Measurements from ENCODE around the gene STX5. TPM values are rescaled to one million over a fixed set of nuclear protein-coding genes. Genes with fewer than 3 reads are reported as not detected.

Gene STX5
- total RNA-seq, 1 donor from 2014 or later, result 40.9 TPM

- peaks cover 13% of the 10 kb centered on the region for H3K4me1 ChIP-seq
- no peak for DNase-seq
- H3K36me3 ChIP-seq, result peaks cover 93% of the 10 kb centered on the region
- no peaks in the 10 kb centered on the region for H3K27me3 ChIP-seq
- H3K9me3 ChIP-seq, result no peaks in the 10 kb centered on the region
- no peak for ATAC-seq
- intact Hi-C loops (cut with DNase I), result loop anchor here (10.0 kb wide), 1 partner anchor 59 kb away; no protein-coding TSS in a partner anchor
- no peak for TF ChIP-seq CTCF (IDR thresholded peaks at IDR 0.05)
- H3K4me3 ChIP-seq, result no peak overlapping the region
- H3K27ac ChIP-seq, result no peak overlapping the region
These were observed 35.6 kb downstream of the STX5 start for GRCh38 chr11:62796281-62796680.

- Histone ChIP-seq H3K9me3 (no peaks in the 10 kb centered on the region), H3K36me3 (peaks cover 85% of the 10 kb centered on the region), H3K4me1 (peaks cover 25% of the 10 kb centered on the region), H3K27me3 (no peaks in the 10 kb centered on the region), H3K4me3 (no peak overlapping the region), H3K27ac (no peak overlapping the region)
- intact Hi-C loops (cut with DNase I), result loop anchor here (10.0 kb wide), 1 partner anchor 61 kb away; no protein-coding TSS in a partner anchor
- no peak for TF ChIP-seq CTCF (IDR thresholded peaks at IDR 0.05)
- ATAC-seq, result no peak
- no peak for DNase-seq
These were observed 37.6 kb downstream of the STX5 start for GRCh38 chr11:62794201-62794775.

- DNase-seq, result no peak
- Histone ChIP-seq H3K27ac (peak overlapping the region; percentile 92), H3K4me3 (peak overlapping the region; percentile 97), H3K36me3 (peaks cover 71% of the 10 kb centered on the region), H3K27me3 (no peaks in the 10 kb centered on the region), H3K9me3 (no peaks in the 10 kb centered on the region), H3K4me1 (peaks cover 35% of the 10 kb centered on the region)
- no peak for TF ChIP-seq CTCF (IDR thresholded peaks at IDR 0.05)
- no peak for ATAC-seq
- intact Hi-C loops (cut with DNase I), result loop anchor here (10.0 kb wide), 1 partner anchor 63 kb away; no protein-coding TSS in a partner anchor
These were observed 39.7 kb downstream of the STX5 start for GRCh38 chr11:62792202-62792575.

GRCh38 chr11:62791501-62792201 lies 40.2 kb downstream of the STX5 start, which contains the start of gene TMEM223:
TMEM223 (minus strand) TSS chr11:62792006; CDS start chr11:62791994, 12 bp downstream.
- Histone ChIP-seq H3K4me3 (peak within 1 kb of the TSS; percentile 97), H3K27me3 (no peaks in the 10 kb centered on the region), H3K9me3 (no peaks in the 10 kb centered on the region), H3K27ac (peak within 1 kb of the TSS; percentile 92), H3K4me1 (peaks cover 35% of the 10 kb centered on the region), H3K36me3 (peaks cover 66% of the 10 kb centered on the region)
- DNase-seq, result peak; percentile 95
- peak; percentile 17 for TF ChIP-seq CTCF (IDR thresholded peaks at IDR 0.05)
- peak; percentile 90 for ATAC-seq
- intact Hi-C loops (cut with DNase I), result loop anchor here (10.0 kb wide), 1 partner anchor 63 kb away; no protein-coding TSS in a partner anchor

GRCh38 chr11:62789576-62789975 lies 42.3 kb downstream of the STX5 start:
- ATAC-seq, result no peak
- peaks cover 44% of the 10 kb centered on the region for H3K4me1 ChIP-seq
- no peak overlapping the region for H3K27ac ChIP-seq

More at GRCh38 chr11:62789576-62789975, 42.3 kb downstream of the STX5 start:
- Histone ChIP-seq H3K9me3 (no peaks in the 10 kb centered on the region), H3K27me3 (no peaks in the 10 kb centered on the region), H3K4me3 (no peak overlapping the region), H3K36me3 (peaks cover 45% of the 10 kb centered on the region)
- DNase-seq, result no peak
- intact Hi-C loops (cut with DNase I), result no loop called here
- no peak for TF ChIP-seq CTCF (IDR thresholded peaks at IDR 0.05)
